Esophagus mucosa (tissue), 1 donor: ENCODE results near the gene TUBGCP3. TPM values are rescaled to one million over a fixed set of nuclear protein-coding genes. Genes with fewer than 3 reads are reported as not detected.

Experiments used
- ATAC-seq: fragments of 200-7000 bp; cut with Tn5 transposase; one replicate; pipeline ENCODE4 v1.9.1; 2020
- total RNA-seq: library from RNA; stranded (reverse); gene quantifications from one replicate; pipeline ENCODE4 v1.2.4, GENCODE V29; 2023
- donor health status: DM: yes; HTN: yes; CAD: no.

The TUBGCP3 gene
- total RNA-seq, 1 donor from 2014 or later: 20.6 TPM

- ATAC-seq: peak; percentile 17
Measured at GRCh38 chr13:112616586-112617362, 28.8 kb upstream of the TUBGCP3 start.

GRCh38 chr13:112615391-112615790 is 27.4 kb upstream of the TUBGCP3 start:
- ATAC-seq: peak; percentile 22

GRCh38 chr13:112614835-112615234 is 26.9 kb upstream of the TUBGCP3 start:
- no peak for ATAC-seq

GRCh38 chr13:112608212-112608611 is 20.3 kb upstream of the TUBGCP3 start:
- no peak for ATAC-seq

- ATAC-seq: peak; percentile 100
Measured at GRCh38 chr13:112606109-112607001, 18.4 kb upstream of the TUBGCP3 start.

GRCh38 chr13:112605531-112605990 is 17.6 kb upstream of the TUBGCP3 start:
- no peak for ATAC-seq

GRCh38 chr13:112603641-112604225 is 15.8 kb upstream of the TUBGCP3 start:
- no peak for ATAC-seq

GRCh38 chr13:112602189-112602588 is 14.2 kb upstream of the TUBGCP3 start:
- ATAC-seq: no peak

GRCh38 chr13:112601371-112601770 is 13.4 kb upstream of the TUBGCP3 start:
- no peak for ATAC-seq

GRCh38 chr13:112596235-112596634 is 8.3 kb upstream of the TUBGCP3 start:
- ATAC-seq: no peak

- ATAC-seq: no peak
Measured at GRCh38 chr13:112592647-112593046, 4.7 kb upstream of the TUBGCP3 start.

- ATAC-seq: no peak
Measured at GRCh38 chr13:112592181-112592580, 4.2 kb upstream of the TUBGCP3 start.

GRCh38 chr13:112588490-112589297 is 741 bp upstream of the TUBGCP3 start:
- ATAC-seq: no peak

- peak; percentile 93 for ATAC-seq
Measured at GRCh38 chr13:112587212-112587763, 665 bp downstream of the TUBGCP3 start.

GRCh38 chr13:112586334-112586960 is 1.5 kb downstream of the TUBGCP3 start:
- ATAC-seq: no peak

GRCh38 chr13:112583592-112584277 is 4.2 kb downstream of the TUBGCP3 start:
- no peak for ATAC-seq

GRCh38 chr13:112582263-112582662 is 5.7 kb downstream of the TUBGCP3 start:
- no peak for ATAC-seq

- ATAC-seq: no peak
Measured at GRCh38 chr13:112580912-112581311, 7.0 kb downstream of the TUBGCP3 start.

GRCh38 chr13:112580211-112580610 is 7.7 kb downstream of the TUBGCP3 start:
- no peak for ATAC-seq

- no peak for ATAC-seq
Measured at GRCh38 chr13:112579310-112579843, 8.6 kb downstream of the TUBGCP3 start.

GRCh38 chr13:112576768-112577167 is 11.2 kb downstream of the TUBGCP3 start:
- no peak for ATAC-seq
